Endothelial cell of umbilical vein (primary cell): Measurements from ENCODE around the gene LRG1. TPM values are rescaled to one million over a fixed set of nuclear protein-coding genes. Genes with fewer than 3 reads are reported as not detected.

ENCODE experiments used
- BruUV-seq: library from RNA; stranded (reverse); fragments of 400-500 nt; replicated peaks from 2 replicates; lab custom pipeline; 2021; lab: Mats Ljungman, UMichigan
- CTCF ChIA-PET: fragments of 300-600, 350-600 bp; sonication (Branson Sonifier 250); formaldehyde crosslinking; loops from one replicate; lab custom pipeline; 2021; ENCODE audit warnings: antibody characterized with exemption, inconsistent platforms; lab: Charles Lee
- POLR2A ChIA-PET: fragments of 300-600, 350-600 bp; sonication (Branson Sonifier 250); formaldehyde crosslinking; loops from one replicate; lab custom pipeline; 2021; ENCODE audit warnings: antibody characterized with exemption, inconsistent platforms; lab: Charles Lee
- DNase-seq: peaks from one replicate; pipeline ENCODE4 v3.0.0-alpha.2; 2011; ENCODE audit warnings: low read depth, low spot score
- FAIRE-seq: peaks from 2 replicates; lab custom pipeline; 2011; peaks lifted over from hg19 to GRCh38; lab: Jason Lieb, UNC
- H2AFZ ChIP-seq: 2 replicates; pipeline ENCODE4 v1.6.0; 2012; ENCODE audit warnings: low read depth, low read length, control low read depth, inconsistent platforms
- H3K27ac ChIP-seq: 2 replicates; pipeline ENCODE4 v1.5.1; 2011; ENCODE audit warnings: low read depth, mild to moderate bottlenecking, control low read depth, low read length, moderate library complexity; ENCODE audit not compliant: insufficient read depth
- H3K27me3 ChIP-seq, 2 experiments: 2 replicates each; pipeline versions ENCODE4 v1.6.0 to v1.6.1; 2011; ENCODE audit warnings: low read length in 2 of 2, mixed read lengths in 1 of 2; ENCODE audit not compliant: control insufficient read depth in 2 of 2, insufficient read depth in 2 of 2
- H3K36me3 ChIP-seq, 2 experiments: 2 replicates in 1 of 2; 3 replicates in 1 of 2; pipeline ENCODE4 v1.5.1; 2011; ENCODE audit warnings: low read length in 2 of 2, mild to moderate bottlenecking in 1 of 2, moderate library complexity in 1 of 2; ENCODE audit not compliant: control insufficient read depth in 2 of 2, insufficient read depth in 2 of 2; ENCODE audit errors: extremely low read depth in 1 of 2
- H3K4me1 ChIP-seq: 3 replicates; pipeline ENCODE4 v1.5.1; 2011; ENCODE audit warnings: mild to moderate bottlenecking, low read length; ENCODE audit not compliant: control insufficient read depth, insufficient read depth; ENCODE audit errors: extremely low read depth
- H3K4me2 ChIP-seq: 2 replicates; pipeline ENCODE4 v1.6.1; 2011; ENCODE audit warnings: low read length, control low read depth, mixed read lengths; ENCODE audit not compliant: insufficient read depth
- H3K4me3 ChIP-seq, 3 experiments: fragments of 200-600 bp in 1 of 3; sonication (generic), shearing (Covaris generic) in 1 of 3; replicated peaks in 1 of 3; 2 replicates each; pipeline ENCODE4 v1.5.1; 2011 to 2016; ENCODE audit warnings: control low read depth in 3 of 3, low read length in 3 of 3, mild to moderate bottlenecking in 2 of 3, inconsistent platforms in 1 of 3, low read depth in 1 of 3, moderate library complexity in 1 of 3; ENCODE audit not compliant: insufficient read depth in 1 of 3
- H3K79me2 ChIP-seq: 2 replicates; pipeline ENCODE4 v1.6.0; 2012; ENCODE audit warnings: low read length, inconsistent platforms; ENCODE audit not compliant: control insufficient read depth, insufficient read depth
- H3K9ac ChIP-seq: replicated peaks from 2 replicates; pipeline ENCODE3; 2011; ENCODE audit warnings: low read length, control low read depth; ENCODE audit not compliant: insufficient read depth; ENCODE audit errors: extremely low read depth
- H3K9me1 ChIP-seq: replicated peaks from 3 replicates; pipeline ENCODE4 v1.6.0; 2011; ENCODE audit warnings: mild to moderate bottlenecking, low read length; ENCODE audit not compliant: control insufficient read depth, insufficient read depth; ENCODE audit errors: extremely low read depth
- H3K9me3 ChIP-seq: replicated peaks from 2 replicates; pipeline ENCODE4 v1.5.1; 2012; ENCODE audit warnings: low read length, inconsistent platforms; ENCODE audit not compliant: control insufficient read depth, insufficient read depth
- H4K20me1 ChIP-seq: replicated peaks from 2 replicates; pipeline ENCODE3; 2011; ENCODE audit warnings: mild to moderate bottlenecking, low read length; ENCODE audit not compliant: control insufficient read depth, insufficient read depth; ENCODE audit errors: extremely low read depth
- EZH2 ChIP-seq: IDR thresholded peaks from 2 replicates; pipeline ENCODE4 v1.6.1; 2012; ENCODE audit warnings: borderline replicate concordance, low read depth, mild to moderate bottlenecking, moderate library complexity, low read length, inconsistent platforms; ENCODE audit not compliant: severe bottlenecking
- FOS ChIP-seq: IDR thresholded peaks from 2 replicates; pipeline ENCODE4 v1.6.1; 2011; ENCODE audit warnings: mild to moderate bottlenecking, low read length, moderate library complexity, borderline replicate concordance; ENCODE audit not compliant: insufficient read depth
- GATA2 ChIP-seq: IDR thresholded peaks from 2 replicates; pipeline ENCODE4 v1.7.0; 2011; ENCODE audit warnings: low read depth, mild to moderate bottlenecking, moderate library complexity, mixed read lengths, low read length; ENCODE audit not compliant: insufficient read length, insufficient read depth
- JUN ChIP-seq: IDR thresholded peaks from 2 replicates; pipeline ENCODE4 v1.6.1; 2011; ENCODE audit warnings: borderline replicate concordance, low read depth; ENCODE audit not compliant: insufficient read length, insufficient read depth
- MYC ChIP-seq: IDR thresholded peaks from one replicate; pipeline ENCODE4 v1.6.1; 2011; ENCODE audit warnings: mild to moderate bottlenecking, low read depth, low read length
- POLR2A ChIP-seq: IDR thresholded peaks from 2 replicates; pipeline ENCODE4 v1.6.1; 2012; ENCODE audit warnings: low read depth, mild to moderate bottlenecking, control low read depth, low read length
- POLR2AphosphoS5 ChIP-seq: IDR thresholded peaks from 2 replicates; pipeline ENCODE4 v1.6.1; 2012; ENCODE audit warnings: low read depth, mild to moderate bottlenecking, control low read depth, low read length, moderate library complexity; ENCODE audit not compliant: insufficient read depth
- dilution Hi-C: fragments of 300-500 bp; cut with MboI; formaldehyde crosslinking; loops from one replicate; pipeline ENCODE4 v1.15.0; 2019; ENCODE audit warnings: low sequenced_read_pairs; ENCODE audit not compliant: extremely low pct_ligation_motif_present
- intact Hi-C: fragments of 100-400 bp; cut with micrococcal nuclease; formaldehyde crosslinking; loops from one replicate; pipeline ENCODE4 v1.10.0; 2022
- polyA plus RNA-seq, 4 experiments: library from polyadenylated mRNA; depleted of rRNA in 3 of 4; stranded (reverse) in 3 of 4; unstranded in 1 of 4; fragments of >200 nt; gene quantifications; 2 replicates each; pipeline versions ENCODE4 v1.2.1 to v1.2.3, GENCODE V29; 2011 to 2012; ENCODE audit warnings: missing spikeins in 1 of 4
- total RNA-seq: library from RNA; stranded (reverse); gene quantifications from 2 replicates; pipeline ENCODE4 v1.2.3, GENCODE V29; 2021
- TF ChIP-seq, protein P1 (sequence below), 2 donors: IDR thresholded peaks; 1 replicate in 1 of 2; 2 replicates in 1 of 2; pipeline ENCODE4 v1.5.1; 2011; ENCODE audit warnings: low read length in 2 of 2, mild to moderate bottlenecking in 2 of 2, moderate library complexity in 2 of 2, control low read depth in 1 of 2, inconsistent platforms in 1 of 2, low read depth in 1 of 2; ENCODE audit not compliant: insufficient read depth in 1 of 2; ENCODE audit errors: extremely low read depth in 1 of 2
- TF ChIP-seq, protein P2 (sequence below): IDR thresholded peaks from 2 replicates; pipeline ENCODE4 v1.6.1; 2011; ENCODE audit not compliant: insufficient read depth, insufficient read length

Gene LRG1
- total and polyA plus RNA-seq, 2 donors (not counting 3 experiments of a cell fraction or from before 2014, with no cell fraction given): 0.21 to 0.31 TPM

DNA sequence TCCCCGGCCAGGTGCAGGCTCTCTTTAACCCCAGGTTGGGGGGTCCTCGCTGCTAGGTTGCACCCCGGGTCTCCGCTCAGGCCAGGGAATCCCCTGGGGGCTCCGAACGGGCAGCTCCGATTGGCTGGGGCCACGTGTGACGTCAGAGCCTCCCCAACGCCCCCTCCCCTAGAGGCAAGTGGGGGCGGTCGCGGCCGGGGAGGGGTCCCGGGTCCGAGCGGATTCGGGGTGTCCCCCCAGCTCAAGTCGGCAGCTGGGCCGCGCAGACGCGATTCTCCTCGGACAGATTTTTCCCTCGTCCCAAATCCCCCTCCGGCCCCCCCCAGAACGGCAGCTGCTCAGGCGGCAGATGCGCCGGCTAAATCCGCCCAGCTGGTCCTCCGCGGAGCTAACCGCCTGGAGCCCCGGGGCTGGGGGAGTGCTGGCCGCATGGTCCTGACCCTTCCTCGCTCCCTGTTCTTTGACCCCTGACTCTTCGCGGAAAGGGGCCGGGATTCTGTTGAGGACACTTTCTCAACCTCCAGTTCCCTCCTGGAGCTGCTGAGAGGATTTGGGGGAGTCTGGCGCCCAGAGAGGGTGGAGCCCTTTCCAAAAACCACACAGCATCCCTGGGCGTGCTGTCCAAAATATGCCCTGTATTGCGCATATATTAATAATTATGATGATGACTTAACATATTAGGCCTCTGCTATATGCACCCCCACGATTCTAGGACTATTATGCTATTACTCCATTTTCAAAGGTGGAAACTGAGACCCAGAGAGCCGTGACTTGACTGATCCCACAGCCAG lies 45.0 kb upstream of the LRG1 start:
- no TSS peak for BruUV-seq
- FAIRE-seq (no peak), DNase-seq (no peak)
- Histone ChIP-seq H3K4me2 (peak overlapping the region; percentile 67), H3K4me1 (peaks cover 18% of the 10 kb centered on the region), H3K4me3 (peak overlapping the region; percentile 31 to 64 (median 55)), H3K27me3 (no peaks in the 10 kb centered on the region), H3K27ac (no peak overlapping the region), H3K9ac (peak overlapping the region; percentile 45), H3K79me2 (no peaks in the 10 kb centered on the region), H4K20me1 (no peaks in the 10 kb centered on the region), H2AFZ (peak overlapping the region; percentile 74), H3K9me3 (no peaks in the 10 kb centered on the region), H3K9me1 (no peaks in the 10 kb centered on the region), H3K36me3 (no peaks in the 10 kb centered on the region)
- intact Hi-C loops: no loop called here
- TF ChIP-seq, protein P1, sequence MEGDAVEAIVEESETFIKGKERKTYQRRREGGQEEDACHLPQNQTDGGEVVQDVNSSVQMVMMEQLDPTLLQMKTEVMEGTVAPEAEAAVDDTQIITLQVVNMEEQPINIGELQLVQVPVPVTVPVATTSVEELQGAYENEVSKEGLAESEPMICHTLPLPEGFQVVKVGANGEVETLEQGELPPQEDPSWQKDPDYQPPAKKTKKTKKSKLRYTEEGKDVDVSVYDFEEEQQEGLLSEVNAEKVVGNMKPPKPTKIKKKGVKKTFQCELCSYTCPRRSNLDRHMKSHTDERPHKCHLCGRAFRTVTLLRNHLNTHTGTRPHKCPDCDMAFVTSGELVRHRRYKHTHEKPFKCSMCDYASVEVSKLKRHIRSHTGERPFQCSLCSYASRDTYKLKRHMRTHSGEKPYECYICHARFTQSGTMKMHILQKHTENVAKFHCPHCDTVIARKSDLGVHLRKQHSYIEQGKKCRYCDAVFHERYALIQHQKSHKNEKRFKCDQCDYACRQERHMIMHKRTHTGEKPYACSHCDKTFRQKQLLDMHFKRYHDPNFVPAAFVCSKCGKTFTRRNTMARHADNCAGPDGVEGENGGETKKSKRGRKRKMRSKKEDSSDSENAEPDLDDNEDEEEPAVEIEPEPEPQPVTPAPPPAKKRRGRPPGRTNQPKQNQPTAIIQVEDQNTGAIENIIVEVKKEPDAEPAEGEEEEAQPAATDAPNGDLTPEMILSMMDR (IDR thresholded peaks at IDR 0.05; ENCODE audit: extremely low read depth in 1 of 2, insufficient read depth in 1 of 2, low read depth in 1 of 2, low read length in 2 of 2): no peak
- TF ChIP-seq FOS (no peak), POLR2AphosphoS5 (no peak), GATA2 (no peak), POLR2A (no peak), MYC (no peak), EZH2 (no peak), JUN (no peak)
- TF ChIP-seq, protein P2, sequence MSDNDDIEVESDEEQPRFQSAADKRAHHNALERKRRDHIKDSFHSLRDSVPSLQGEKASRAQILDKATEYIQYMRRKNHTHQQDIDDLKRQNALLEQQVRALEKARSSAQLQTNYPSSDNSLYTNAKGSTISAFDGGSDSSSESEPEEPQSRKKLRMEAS: no peak
- ChIA-PET CTCF (interaction anchor here (0.6 to 1.9 kb wide), 9 partner anchors 8 to 50 kb away, joined by 3 to 9 read pairs (median 4); partner anchors contain the start of gene SEMA6B), POLR2A (interaction anchor here (0.6 kb wide), 1 partner anchor 10 kb away, joined by 5 read pairs; no protein-coding TSS in a partner anchor)
- dilution Hi-C loops: no loop called here
